ENCODE measurements around the gene CORO2A. TPM values are rescaled to one million over a fixed set of nuclear protein-coding genes. Genes with fewer than 3 reads are reported as not detected.

The CORO2A gene
- total RNA-seq, 1 experiment from 2014 or later, result 32.5 TPM

GRCh38 chr9:98229090-98229395, 36.6 kb upstream of the CORO2A start:
- ChIA-PET POLR2A (no interaction called here), CTCF (interaction anchor here (1.4 to 2.8 kb wide), 2 partner anchors 8 to 13 kb away, joined by 4 to 9 read pairs; no protein-coding TSS in a partner anchor)
- Mint-ChIP-seq H3K4me3 (no peak overlapping the region), H3K36me3 (peaks cover 45% of the 10 kb centered on the region), H3K9me3 (no peaks in the 10 kb centered on the region), H3K27me3 (ENCODE audit: low read depth) (no peaks in the 10 kb centered on the region), H3K4me1 (no peaks in the 10 kb centered on the region), H3K27ac (no peak overlapping the region)
- DNase-seq (ENCODE audit: low spot score) (no peak), ATAC-seq (no peak)
- TF ChIP-seq SMAD3 (CRISPR knock-in tag; IDR thresholded peaks at IDR 0.05; ENCODE audit: borderline replicate concordance) (no peak), TEAD1 (CRISPR knock-in tag; IDR thresholded peaks at IDR 0.05) (no peak), ZNF671 (CRISPR knock-in tag; IDR thresholded peaks at IDR 0.05) (no peak), ZNF219 (CRISPR knock-in tag; IDR thresholded peaks at IDR 0.05; ENCODE audit: borderline replicate concordance) (no peak), AR (CRISPR knock-in tag; IDR thresholded peaks at IDR 0.05) (no peak), SMAD4 (CRISPR knock-in tag; IDR thresholded peaks at IDR 0.05) (no peak), HMGXB4 (CRISPR knock-in tag; IDR thresholded peaks at IDR 0.05) (no peak), ATF1 (CRISPR knock-in tag; IDR thresholded peaks at IDR 0.05) (no peak), MAX (CRISPR knock-in tag; IDR thresholded peaks at IDR 0.05) (no peak), EMX1 (CRISPR knock-in tag; IDR thresholded peaks at IDR 0.05) (no peak), PREB (CRISPR knock-in tag; IDR thresholded peaks at IDR 0.05; ENCODE audit: borderline replicate concordance) (no peak)

- DNase-seq (ENCODE audit: low spot score) (no peak), ATAC-seq (no peak)
- no peak overlapping the region for H3K4me3 Mint-ChIP-seq
- POLR2A ChIA-PET, result no interaction called here
- H3K9me3 Mint-ChIP-seq, result no peaks in the 10 kb centered on the region
- peak overlapping the region; percentile 87; the same call in 1 of the 2 replicates for H3K27ac Mint-ChIP-seq
- TF ChIP-seq TCF7 (CRISPR knock-in tag; IDR thresholded peaks at IDR 0.05; ENCODE audit: low read depth) (no peak), EMX1 (CRISPR knock-in tag; IDR thresholded peaks at IDR 0.05) (no peak), SOX15 (CRISPR knock-in tag; IDR thresholded peaks at IDR 0.05) (no peak), ZNF281 (CRISPR knock-in tag; IDR thresholded peaks at IDR 0.05) (no peak), GABPB1 (CRISPR knock-in tag; IDR thresholded peaks at IDR 0.05) (peak; percentile 93)
- CTCF ChIA-PET, result interaction anchor here (2.8 kb wide), 1 partner anchor 13 kb away, joined by 9 read pairs; no protein-coding TSS in a partner anchor
- peaks cover under 1% of the 10 kb centered on the region; the same call in 1 of the 2 replicates for H3K4me1 Mint-ChIP-seq
- peaks cover 44% of the 10 kb centered on the region for H3K36me3 Mint-ChIP-seq
- no peaks in the 10 kb centered on the region for H3K27me3 Mint-ChIP-seq (ENCODE audit: low read depth)
Measured at GRCh38 chr9:98228392-98229089, 36.1 kb upstream of the CORO2A start.
